H9 (cell line): ENCODE measurements around the gene YWHAB. TPM values are rescaled to one million over a fixed set of nuclear protein-coding genes. Genes with fewer than 3 reads are reported as not detected.

ENCODE experiments used
- DNase-seq: peaks from one replicate; pipeline ENCODE4 v3.0.0-alpha.2; 2017
- H2AFZ ChIP-seq: one replicate; pipeline ENCODE4 v1.6.1; 2013; ENCODE audit warnings: mild to moderate bottlenecking, low read length, control low read depth, moderate library complexity
- H2AK5ac ChIP-seq: 2 replicates; pipeline ENCODE4 v1.6.1; 2013; ENCODE audit warnings: low read length, control low read depth, mixed read lengths; ENCODE audit not compliant: insufficient read length
- H2BK120ac ChIP-seq: one replicate; pipeline ENCODE4 v1.6.1; 2013; ENCODE audit warnings: low read depth, mild to moderate bottlenecking, low read length, control low read depth, inconsistent platforms; ENCODE audit not compliant: poor library complexity, severe bottlenecking
- H2BK12ac ChIP-seq: 2 replicates; pipeline ENCODE4 v1.6.1; 2013; ENCODE audit warnings: low read length, control low read depth, mixed read lengths, low read depth; ENCODE audit not compliant: insufficient read length
- H2BK15ac ChIP-seq: 2 replicates; pipeline ENCODE4 v1.6.1; 2013; ENCODE audit warnings: low read depth, low read length, control low read depth
- H2BK20ac ChIP-seq: one replicate; pipeline ENCODE4 v1.6.1; 2013; ENCODE audit warnings: low read depth, mild to moderate bottlenecking, low read length, control low read depth, inconsistent platforms; ENCODE audit not compliant: poor library complexity, severe bottlenecking
- H2BK5ac ChIP-seq: 2 replicates; pipeline ENCODE4 v1.6.1; 2013; ENCODE audit warnings: low read length, control low read depth, mixed read lengths; ENCODE audit not compliant: insufficient read length
- H3K14ac ChIP-seq: 2 replicates; pipeline ENCODE4 v1.6.1; 2013; ENCODE audit warnings: low read length, control low read depth; ENCODE audit not compliant: insufficient read depth
- H3K18ac ChIP-seq: 2 replicates; pipeline ENCODE4 v1.6.1; 2013; ENCODE audit warnings: low read depth, mild to moderate bottlenecking, mixed read lengths, low read length, control low read depth; ENCODE audit not compliant: insufficient read length
- H3K23ac ChIP-seq: 2 replicates; pipeline ENCODE4 v1.6.1; 2013; ENCODE audit warnings: low read length, control low read depth, mixed read lengths, low read depth; ENCODE audit not compliant: insufficient read length
- H3K23me2 ChIP-seq: 2 replicates; pipeline ENCODE4 v1.6.1; 2013; ENCODE audit warnings: low read depth, mild to moderate bottlenecking, mixed read lengths, low read length, control low read depth; ENCODE audit not compliant: insufficient read length, poor library complexity, severe bottlenecking
- H3K27ac ChIP-seq: 2 replicates; pipeline ENCODE4 v1.5.1; 2013; ENCODE audit warnings: low read length, control low read depth, mixed read lengths, low read depth; ENCODE audit not compliant: insufficient read length
- H3K27me3 ChIP-seq: 2 replicates; pipeline ENCODE4 v1.6.1; 2013; ENCODE audit warnings: low read length, control low read depth, inconsistent platforms; ENCODE audit not compliant: insufficient read depth
- H3K4ac ChIP-seq: 2 replicates; pipeline ENCODE4 v1.6.1; 2013; ENCODE audit warnings: low read depth, mild to moderate bottlenecking, control low read depth, inconsistent platforms, low read length, moderate library complexity
- H3K4me1 ChIP-seq: 2 replicates; pipeline ENCODE4 v1.6.1; 2013; ENCODE audit warnings: low read length, control low read depth, inconsistent platforms; ENCODE audit not compliant: insufficient read depth
- H3K4me2 ChIP-seq: 2 replicates; pipeline ENCODE4 v1.6.1; 2013; ENCODE audit warnings: low read length, control low read depth, mixed read lengths; ENCODE audit not compliant: insufficient read length, insufficient read depth
- H3K56ac ChIP-seq: 2 replicates; pipeline ENCODE4 v1.6.1; 2013; ENCODE audit warnings: low read depth, mild to moderate bottlenecking, mixed read lengths, low read length, control low read depth; ENCODE audit not compliant: insufficient read length
- H3K79me1 ChIP-seq: 2 replicates; pipeline ENCODE4 v1.6.1; 2013; ENCODE audit warnings: low read depth, mild to moderate bottlenecking, moderate library complexity, low read length, control low read depth, inconsistent platforms; ENCODE audit not compliant: insufficient read depth, poor library complexity, severe bottlenecking
- H3K79me2 ChIP-seq: 2 replicates; pipeline ENCODE4 v1.6.1; 2013; ENCODE audit warnings: low read length, control low read depth, inconsistent platforms; ENCODE audit not compliant: insufficient read depth
- H3K9ac ChIP-seq: 2 replicates; pipeline ENCODE4 v1.6.1; 2013; ENCODE audit warnings: low read length, control low read depth, mixed read lengths; ENCODE audit not compliant: insufficient read length; ENCODE audit errors: extremely low read depth
- H3K9me3 ChIP-seq: one replicate; pipeline ENCODE4 v1.6.1; 2013; ENCODE audit warnings: low read depth, low read length, inconsistent platforms; ENCODE audit not compliant: control insufficient read depth
- H3T11ph ChIP-seq: one replicate; pipeline ENCODE4 v1.6.1; 2013; ENCODE audit warnings: mild to moderate bottlenecking, low read length, control low read depth, inconsistent platforms
- H4K20me1 ChIP-seq: one replicate; pipeline ENCODE4 v1.6.1; 2013; ENCODE audit not compliant: control insufficient read depth, insufficient read length, insufficient read depth
- H4K5ac ChIP-seq: 2 replicates; pipeline ENCODE4 v1.6.1; 2013; ENCODE audit warnings: low read depth, mild to moderate bottlenecking, mixed read lengths, low read length, control low read depth; ENCODE audit not compliant: insufficient read length
- H4K8ac ChIP-seq: replicated peaks from 2 replicates; pipeline ENCODE4 v1.6.1; 2013; ENCODE audit warnings: low read length, control low read depth, mixed read lengths, low read depth; ENCODE audit not compliant: insufficient read length
- H4K91ac ChIP-seq: 2 replicates; pipeline ENCODE4 v1.6.1; 2013; ENCODE audit warnings: low read depth, mild to moderate bottlenecking, moderate library complexity, mixed read lengths, low read length, control low read depth; ENCODE audit not compliant: insufficient read length
- H3K27ac Mint-ChIP-seq, 3 experiments: 2 replicates in 2 of 3; 3 replicates in 1 of 3; pipeline ENCODE4 v1.8.0; 2020 to 2021; ENCODE audit warnings: mixed read lengths in 3 of 3, mild to moderate bottlenecking in 1 of 3, moderate library complexity in 1 of 3
- H3K27me3 Mint-ChIP-seq: 2 replicates; pipeline ENCODE4 v1.8.0; 2021; ENCODE audit warnings: low read depth, mild to moderate bottlenecking, moderate library complexity, mixed read lengths
- H3K36me3 Mint-ChIP-seq, 3 experiments: 2 replicates in 2 of 3; 3 replicates in 1 of 3; pipeline ENCODE4 v1.8.0; 2020 to 2021; ENCODE audit warnings: low read depth in 3 of 3, mixed read lengths in 3 of 3; ENCODE audit not compliant: insufficient read depth in 1 of 3
- H3K4me1 Mint-ChIP-seq, 2 experiments: 2 replicates each; pipeline ENCODE4 v1.8.0; 2020; ENCODE audit warnings: mixed read lengths in 2 of 2
- H3K4me3 Mint-ChIP-seq, 2 experiments: 2 replicates in 1 of 2; 3 replicates in 1 of 2; pipeline ENCODE4 v1.8.0; 2020 to 2021; ENCODE audit warnings: mild to moderate bottlenecking in 2 of 2, mixed read lengths in 2 of 2, moderate library complexity in 1 of 2
- H3K9me3 Mint-ChIP-seq, 2 experiments: 2 replicates in 1 of 2; 3 replicates in 1 of 2; pipeline ENCODE4 v1.8.0; 2020; ENCODE audit warnings: mild to moderate bottlenecking in 2 of 2, mixed read lengths in 2 of 2, moderate library complexity in 1 of 2
- CTCF ChIP-seq: fragments of 200-600 bp; sonication (generic); conservative IDR thresholded peaks from 3 replicates; pipeline ENCODE4 v1.8.0; 2021; ENCODE audit warnings: antibody characterized with exemption, mild to moderate bottlenecking
- WGBS: extraction: QIAGEN DNeasy Blood & Tissue Kit; methylation state at CpG from one replicate; pipeline ENCODE4 v1.1.7; 2013; ENCODE audit warnings: missing lambda C conversion rate, low lambda C conversion rate, mixed read lengths; ENCODE audit not compliant: insufficient read length; ENCODE audit errors: extremely low coverage; 5-methylcytosine and 5-hydroxymethylcytosine counted together
- total RNA-seq: library from RNA; stranded (reverse); gene quantifications from 2 replicates; pipeline ENCODE4 v1.2.1, GENCODE V29; 2021

Gene YWHAB
- total RNA-seq, 1 experiment from 2014 or later: 203 TPM

GRCh38 chr20:44948513-44948912 lies 63.0 kb downstream of the YWHAB start:
- H3K27me3 ChIP-seq: no peaks in the 10 kb centered on the region
- H3K14ac ChIP-seq: no peak overlapping the region
- no peak overlapping the region for H2BK120ac ChIP-seq
- no peak overlapping the region for H2AFZ ChIP-seq
- no peak for DNase-seq
- H2BK5ac ChIP-seq: no peak overlapping the region
- no peak overlapping the region for H3K27ac Mint-ChIP-seq
- no peak overlapping the region for H3K18ac ChIP-seq
- H4K91ac ChIP-seq: no peak overlapping the region
- no peak overlapping the region for H3K23ac ChIP-seq
- H3K23me2 ChIP-seq: no peaks in the 10 kb centered on the region
- no peaks in the 10 kb centered on the region for H3K9me3 ChIP-seq
- H3K27me3 Mint-ChIP-seq: no peaks in the 10 kb centered on the region
- H3K79me2 ChIP-seq: no peaks in the 10 kb centered on the region
- no peak overlapping the region for H3K27ac ChIP-seq
- no peak overlapping the region for H3K4ac ChIP-seq
- no peak overlapping the region for H2BK20ac ChIP-seq
- no peaks in the 10 kb centered on the region for H3K4me1 ChIP-seq
- no peak overlapping the region for H4K8ac ChIP-seq
- H2BK12ac ChIP-seq: no peak overlapping the region
- H2BK15ac ChIP-seq: no peak overlapping the region
- H3K56ac ChIP-seq: no peak overlapping the region
- H3T11ph ChIP-seq: no peak overlapping the region
- no peaks in the 10 kb centered on the region for H3K4me1 Mint-ChIP-seq
- no peaks in the 10 kb centered on the region for H4K20me1 ChIP-seq
- H2AK5ac ChIP-seq: no peak overlapping the region
- H3K9ac ChIP-seq: no peak overlapping the region
- H3K79me1 ChIP-seq: no peaks in the 10 kb centered on the region
- no peak overlapping the region for H3K4me3 Mint-ChIP-seq
- H3K9me3 Mint-ChIP-seq: no peaks in the 10 kb centered on the region
- no peak for TF ChIP-seq CTCF
- peaks cover 21 to 90% (median 60%) of the 10 kb centered on the region in 3 experiments; a peak in 6 of 7 replicates for H3K36me3 Mint-ChIP-seq
- no CpG with 5 or more reads among the region's 2 CpGs for WGBS
- no peak overlapping the region for H4K5ac ChIP-seq
- H3K4me2 ChIP-seq: no peak overlapping the region
